Measurements from ENCODE around the gene EIF3I. TPM values are rescaled to one million over a fixed set of nuclear protein-coding genes. Genes with fewer than 3 reads are reported as not detected.

EIF3I gene
- total and polyA plus RNA-seq, 2 of the 13 experiments (the other 11 are each of a cell fraction or from before 2014, with no cell fraction given) = 210 to 223 TPM

GRCh38 chr1:32221980-32222755 is at the start of gene EIF3I, which contains the start of gene TMEM234 (continued):
- TF ChIP-seq CREBL2 (CRISPR knock-in tag; IDR thresholded peaks at IDR 0.05; ENCODE audit: borderline replicate concordance) (no peak), BRD4 (CRISPR knock-in tag; IDR thresholded peaks at IDR 0.05) (no peak; the same call in 1 of the 2 replicates), U2AF1 (optimal IDR thresholded peaks at IDR 0.05; ENCODE audit: low read depth, low read length) (peak; percentile 23), BORCS8-MEF2B (CRISPR knock-in tag; IDR thresholded peaks at IDR 0.05) (no peak), PITX1 (CRISPR knock-in tag; IDR thresholded peaks at IDR 0.05) (no peak), ZNF737 (CRISPR knock-in tag; IDR thresholded peaks at IDR 0.05; ENCODE audit: borderline replicate concordance) (no peak), THAP8 (CRISPR knock-in tag; IDR thresholded peaks at IDR 0.05; ENCODE audit: borderline replicate concordance) (no peak), ZNF646 (CRISPR knock-in tag; IDR thresholded peaks at IDR 0.05) (no peak), ZFP41 (CRISPR knock-in tag; IDR thresholded peaks at IDR 0.05; ENCODE audit: borderline replicate concordance) (no peak; the same call in 1 of the 2 replicates), ZBTB39 (CRISPR knock-in tag; IDR thresholded peaks at IDR 0.05) (no peak), ZFYVE20 (CRISPR knock-in tag; IDR thresholded peaks at IDR 0.05; ENCODE audit: borderline replicate concordance, low read depth) (no peak), ZSCAN9 (CRISPR knock-in tag; IDR thresholded peaks at IDR 0.05; ENCODE audit: borderline replicate concordance) (no peak), RFX3 (CRISPR knock-in tag; IDR thresholded peaks at IDR 0.05) (peak; percentile 90), ZNF383 (CRISPR knock-in tag; IDR thresholded peaks at IDR 0.05; ENCODE audit: borderline replicate concordance) (0 out of 2 replicates have a peak, but pooled peaks have one; percentile 30), ZNF816 (CRISPR knock-in tag; IDR thresholded peaks at IDR 0.05; ENCODE audit: borderline replicate concordance) (peak; percentile 75; the same call in 1 of the 2 replicates), ZNF773 (CRISPR knock-in tag; IDR thresholded peaks at IDR 0.05; ENCODE audit: borderline replicate concordance) (no peak), ZNF101 (CRISPR knock-in tag; IDR thresholded peaks at IDR 0.05; ENCODE audit: borderline replicate concordance, low read depth) (no peak), NFKB2 (CRISPR knock-in tag; IDR thresholded peaks at IDR 0.05; ENCODE audit: borderline replicate concordance) (no peak; the same call in 1 of the 2 replicates), ATRX (CRISPR knock-in tag; IDR thresholded peaks at IDR 0.05; ENCODE audit: borderline replicate concordance) (no peak), ZNF569 (CRISPR knock-in tag; IDR thresholded peaks at IDR 0.05; ENCODE audit: borderline replicate concordance) (no peak)

All from HepG2 (cell line).